GM12891 (cell line): ENCODE measurements around the gene EPS8L1.

Experiments used
- POLR2A ChIP-seq: IDR thresholded peaks from 2 replicates; pipeline ENCODE4 v1.6.1; 2011; ENCODE audit warnings: low read depth, low read length, control low read depth
- SPI1 ChIP-seq: IDR thresholded peaks from 2 replicates; pipeline ENCODE4 v1.6.1; 2011; ENCODE audit warnings: low read depth, low read length, control low read depth

GRCh38 chr19:55080968-55081769, 5.5 kb downstream of the EPS8L1 start:
- TF ChIP-seq POLR2A (no peak), SPI1 (no peak)
